H1 (cell line): ENCODE results near the gene HTR6. TPM values are rescaled to one million over a fixed set of nuclear protein-coding genes. Genes with fewer than 3 reads are reported as not detected.

Source experiments
- CEBPB ChIP-seq: IDR thresholded peaks from 2 replicates; pipeline ENCODE4 v1.6.1; 2012; ENCODE audit warnings: low read depth, low read length
- CHD7 ChIP-seq: fragments of 300-600 bp; sonication (generic); IDR thresholded peaks from 2 replicates; pipeline ENCODE4 v1.7.1; 2012; ENCODE audit warnings: low read length, moderate library complexity, mild to moderate bottlenecking, inconsistent platforms; ENCODE audit not compliant: insufficient replicate concordance
- CTBP2 ChIP-seq: IDR thresholded peaks from 2 replicates; pipeline ENCODE4 v1.7.0; 2011; ENCODE audit warnings: borderline replicate concordance, mild to moderate bottlenecking, moderate library complexity, mixed read lengths, low read length; ENCODE audit not compliant: insufficient read depth, insufficient read length
- EGR1 ChIP-seq: IDR thresholded peaks from 2 replicates; pipeline ENCODE4 v1.6.1; 2011; ENCODE audit warnings: low read depth, low read length, borderline replicate concordance
- NRF1 ChIP-seq: IDR thresholded peaks from 2 replicates; pipeline ENCODE4 v1.6.1; 2011; ENCODE audit warnings: mild to moderate bottlenecking, low read depth, low read length, improper control_type of control experiment
- SAP30 ChIP-seq: fragments of 300-600 bp; sonication (generic); IDR thresholded peaks from 2 replicates; pipeline ENCODE4 v1.7.1; 2012; ENCODE audit warnings: low read length, moderate library complexity, mild to moderate bottlenecking, inconsistent platforms; ENCODE audit not compliant: insufficient read depth, insufficient replicate concordance
- USF2 ChIP-seq: IDR thresholded peaks from 2 replicates; pipeline ENCODE4 v1.6.1; 2011; ENCODE audit warnings: low read length, improper control_type of control experiment
- YY1 ChIP-seq: IDR thresholded peaks from 2 replicates; pipeline ENCODE4 v1.6.1; 2011; ENCODE audit warnings: low read depth, mild to moderate bottlenecking, low read length
- polyA plus RNA-seq, 7 experiments: library from polyadenylated mRNA; depleted of rRNA in 3 of 7; stranded (reverse) in 5 of 7; unstranded in 2 of 7; fragments of >200 nt in 5 of 7; fragments of 200-250 nt in 2 of 7; gene quantifications; 1 replicate in 5 of 7; 2 replicates in 1 of 7; 4 replicates in 1 of 7; pipeline versions ENCODE4 v1.2.1 to v1.2.3, GENCODE V29; 2011 to 2013; ENCODE audit warnings: missing spikeins in 2 of 7, mixed read lengths in 2 of 7
- total RNA-seq: library from RNA; stranded (reverse); fragmentation: NEBNext Ultra II Directional; extraction: Animal tissue kit (Norgen Biotek cat#: 25700); gene quantifications from 2 replicates; pipeline ENCODE4 v1.2.1, GENCODE V29; 2021

Gene HTR6
- total and polyA plus RNA-seq, 2 of the 8 experiments (the other 6 are each of a cell fraction or from before 2014, with no cell fraction given) = 0.76 to 0.95 TPM

- no peak for TF ChIP-seq SAP30
- no peak for TF ChIP-seq CTBP2
- no peak for TF ChIP-seq EGR1
- TF ChIP-seq USF2 = no peak
- TF ChIP-seq NRF1 = no peak
- TF ChIP-seq CHD7 = no peak
- no peak for TF ChIP-seq CEBPB
- TF ChIP-seq YY1 = no peak; the same call in 1 of the 2 replicates
These were observed 1.1 kb downstream of the HTR6 start (continued) for GRCh38 chr1:19665496-19666465.
